Liver (tissue), 9 donors: ENCODE results near the gene CEP164. TPM values are rescaled to one million over a fixed set of nuclear protein-coding genes. Genes with fewer than 3 reads are reported as not detected.

Source experiments
- DNase-seq: peaks from one replicate; pipeline ENCODE4 v3.0.0-alpha.2; 2017; ENCODE audit warnings: low spot score
- H3K27ac ChIP-seq, 2 donors: one replicate each; pipeline ENCODE4 v1.7.0; 2013; ENCODE audit warnings: inconsistent platforms in 2 of 2, low read length in 2 of 2, control low read depth in 1 of 2, low read depth in 1 of 2, mild to moderate bottlenecking in 1 of 2
- H3K27me3 ChIP-seq, 4 donors: one replicate each; pipeline versions ENCODE4 v1.6.1 to v1.7.0; 2013; ENCODE audit warnings: low read length in 3 of 4, inconsistent platforms in 1 of 4, mild to moderate bottlenecking in 1 of 4, moderate library complexity in 1 of 4; ENCODE audit not compliant: control insufficient read depth in 4 of 4, insufficient read depth in 4 of 4
- H3K36me3 ChIP-seq, 4 donors: one replicate each; pipeline versions ENCODE4 v1.6.1 to v1.7.0; 2013; ENCODE audit warnings: low read length in 3 of 4, mild to moderate bottlenecking in 3 of 4, low read depth in 1 of 4, moderate library complexity in 1 of 4; ENCODE audit not compliant: control insufficient read depth in 4 of 4, insufficient read depth in 3 of 4
- H3K4me1 ChIP-seq, 4 donors: one replicate each; pipeline versions ENCODE4 v1.6.1 to v1.7.0; 2013; ENCODE audit warnings: low read length in 3 of 4, mild to moderate bottlenecking in 3 of 4, moderate library complexity in 1 of 4; ENCODE audit not compliant: control insufficient read depth in 4 of 4, insufficient read depth in 4 of 4
- H3K4me3 ChIP-seq, 3 donors: one replicate each; pipeline versions ENCODE4 v1.6.1 to v1.7.0; 2013; ENCODE audit warnings: low read length in 3 of 3, control low read depth in 1 of 3, low read depth in 1 of 3, mild to moderate bottlenecking in 1 of 3
- H3K9ac ChIP-seq, 2 donors: one replicate each; pipeline ENCODE4 v1.7.0; 2013; ENCODE audit warnings: low read length in 2 of 2, mild to moderate bottlenecking in 2 of 2, moderate library complexity in 2 of 2, control low read depth in 1 of 2, low read depth in 1 of 2
- H3K9me3 ChIP-seq, 4 donors: one replicate each; pipeline versions ENCODE4 v1.6.1 to v1.7.0; 2013; ENCODE audit warnings: low read length in 3 of 4; ENCODE audit not compliant: control insufficient read depth in 4 of 4
- ATF3 ChIP-seq: IDR thresholded peaks from 2 replicates; pipeline ENCODE4 v1.6.1; 2016; ENCODE audit warnings: antibody characterized with exemption
- EGR1 ChIP-seq, 2 donors: IDR thresholded peaks; 2 replicates each; pipeline ENCODE4 v1.6.1; 2016 to 2018; ENCODE audit warnings: antibody characterized with exemption in 2 of 2, low read depth in 2 of 2
- FOXA1 ChIP-seq: IDR thresholded peaks from 2 replicates; pipeline ENCODE4 v1.6.1; 2016; ENCODE audit warnings: antibody characterized with exemption
- GABPA ChIP-seq, 2 donors: IDR thresholded peaks in 1 of 2; conservative IDR thresholded peaks in 1 of 2; 2 replicates each; pipeline ENCODE4 v1.6.1; 2016; ENCODE audit warnings: antibody characterized with exemption in 2 of 2, mild to moderate bottlenecking in 1 of 2, moderate library complexity in 1 of 2
- HNF4A ChIP-seq, 2 donors: conservative IDR thresholded peaks; 2 replicates each; pipeline ENCODE4 v1.6.1; 2016; ENCODE audit warnings: antibody characterized with exemption in 2 of 2, mild to moderate bottlenecking in 2 of 2
- HNF4G ChIP-seq: IDR thresholded peaks from 2 replicates; pipeline ENCODE4 v1.6.1; 2016; ENCODE audit warnings: antibody characterized with exemption
- JUND ChIP-seq, 2 donors: IDR thresholded peaks; 2 replicates each; pipeline ENCODE4 v1.6.1; 2016; ENCODE audit warnings: antibody characterized with exemption in 2 of 2
- NR2F2 ChIP-seq: IDR thresholded peaks from 2 replicates; pipeline ENCODE4 v1.6.1; 2016; ENCODE audit warnings: antibody characterized with exemption
- RAD21 ChIP-seq, 2 donors: IDR thresholded peaks; 2 replicates each; pipeline ENCODE4 v1.6.1; 2016; ENCODE audit warnings: antibody characterized with exemption in 2 of 2, mild to moderate bottlenecking in 2 of 2
- RXRA ChIP-seq, 2 donors: IDR thresholded peaks; 2 replicates each; pipeline ENCODE4 v1.6.1; 2017 to 2018; ENCODE audit warnings: antibody characterized with exemption in 2 of 2, mild to moderate bottlenecking in 1 of 2
- SP1 ChIP-seq: IDR thresholded peaks from 2 replicates; pipeline ENCODE4 v1.6.1; 2018; ENCODE audit warnings: antibody characterized with exemption, mild to moderate bottlenecking
- TAF1 ChIP-seq: conservative IDR thresholded peaks from 2 replicates; pipeline ENCODE4 v1.6.1; 2016; ENCODE audit warnings: antibody characterized with exemption, mild to moderate bottlenecking
- ZBTB33 ChIP-seq: IDR thresholded peaks from 2 replicates; pipeline ENCODE4 v1.6.1; 2016; ENCODE audit warnings: antibody characterized with exemption
- WGBS: extraction: QIAGEN DNeasy Blood & Tissue Kit; methylation state at CpG from one replicate; pipeline ENCODE4 v1.1.7; 2013; 5-methylcytosine and 5-hydroxymethylcytosine counted together
- polyA plus RNA-seq, 2 donors: library from polyadenylated mRNA; stranded (reverse) in 1 of 2; unstranded in 1 of 2; fragments of 200-250 nt in 1 of 2; fragments of >200 nt in 1 of 2; fragmentation: Nextera tagmentation in 1 of 2; extraction: Ambion mirVana in 1 of 2; gene quantifications; one replicate each; pipeline versions ENCODE4 v1.2.1 to v1.2.3, GENCODE V29; 2013 to 2015
- total RNA-seq, 2 donors: library from RNA; depleted of rRNA; stranded (reverse); fragments of >200 nt; gene quantifications; one replicate each; pipeline ENCODE4 v1.2.3, GENCODE V29; 2014
- TF ChIP-seq, protein P1 (sequence below): fragments of 150-350 bp; IDR thresholded peaks from 2 replicates; pipeline ENCODE4 v1.5.1; 2017; ENCODE audit warnings: improper control_type of control experiment, low read depth, low read length; ENCODE audit not compliant: missing input control
- TF ChIP-seq, protein P2 (sequence below): IDR thresholded peaks from 2 replicates; pipeline ENCODE4 v1.6.1; 2016; ENCODE audit warnings: antibody characterized with exemption
- donor health status: healthy.
- donor health status: healthy.
- donor health status: healthy.
- donor health status: healthy.
- donor health status: healthy.

The CEP164 gene
- total and polyA plus RNA-seq, 4 donors, result 4.1 to 12.3 (median 5.9) TPM

GRCh38 chr11:117296881-117297280, 30.8 kb upstream of the CEP164 start:
- peaks cover 1 to 27% (median 4%) of the 10 kb centered on the region in 4 donors for H3K36me3 ChIP-seq
- 94% methylated on average over 6 of the region's 6 CpGs for WGBS
- no peak for TF ChIP-seq FOXA1
- TF ChIP-seq, protein P1, sequence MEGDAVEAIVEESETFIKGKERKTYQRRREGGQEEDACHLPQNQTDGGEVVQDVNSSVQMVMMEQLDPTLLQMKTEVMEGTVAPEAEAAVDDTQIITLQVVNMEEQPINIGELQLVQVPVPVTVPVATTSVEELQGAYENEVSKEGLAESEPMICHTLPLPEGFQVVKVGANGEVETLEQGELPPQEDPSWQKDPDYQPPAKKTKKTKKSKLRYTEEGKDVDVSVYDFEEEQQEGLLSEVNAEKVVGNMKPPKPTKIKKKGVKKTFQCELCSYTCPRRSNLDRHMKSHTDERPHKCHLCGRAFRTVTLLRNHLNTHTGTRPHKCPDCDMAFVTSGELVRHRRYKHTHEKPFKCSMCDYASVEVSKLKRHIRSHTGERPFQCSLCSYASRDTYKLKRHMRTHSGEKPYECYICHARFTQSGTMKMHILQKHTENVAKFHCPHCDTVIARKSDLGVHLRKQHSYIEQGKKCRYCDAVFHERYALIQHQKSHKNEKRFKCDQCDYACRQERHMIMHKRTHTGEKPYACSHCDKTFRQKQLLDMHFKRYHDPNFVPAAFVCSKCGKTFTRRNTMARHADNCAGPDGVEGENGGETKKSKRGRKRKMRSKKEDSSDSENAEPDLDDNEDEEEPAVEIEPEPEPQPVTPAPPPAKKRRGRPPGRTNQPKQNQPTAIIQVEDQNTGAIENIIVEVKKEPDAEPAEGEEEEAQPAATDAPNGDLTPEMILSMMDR, result no peak
- TF ChIP-seq JUND (IDR thresholded peaks at IDR 0.05), result no peak
- TF ChIP-seq RXRA (IDR thresholded peaks at IDR 0.05), result no peak
- no peak for TF ChIP-seq SP1
- no peak for TF ChIP-seq EGR1 (IDR thresholded peaks at IDR 0.05; ENCODE audit: low read depth in 2 of 2)
- H3K27ac ChIP-seq, result no peak overlapping the region
- no peaks in the 10 kb centered on the region for H3K9me3 ChIP-seq
- H3K27me3 ChIP-seq, result no peaks in the 10 kb centered on the region
- no peak overlapping the region for H3K4me3 ChIP-seq
- peaks cover 8 to 37% (median 32%) of the 10 kb centered on the region in 4 donors for H3K4me1 ChIP-seq
- no peak overlapping the region for H3K9ac ChIP-seq
- no peak for DNase-seq

DNA sequence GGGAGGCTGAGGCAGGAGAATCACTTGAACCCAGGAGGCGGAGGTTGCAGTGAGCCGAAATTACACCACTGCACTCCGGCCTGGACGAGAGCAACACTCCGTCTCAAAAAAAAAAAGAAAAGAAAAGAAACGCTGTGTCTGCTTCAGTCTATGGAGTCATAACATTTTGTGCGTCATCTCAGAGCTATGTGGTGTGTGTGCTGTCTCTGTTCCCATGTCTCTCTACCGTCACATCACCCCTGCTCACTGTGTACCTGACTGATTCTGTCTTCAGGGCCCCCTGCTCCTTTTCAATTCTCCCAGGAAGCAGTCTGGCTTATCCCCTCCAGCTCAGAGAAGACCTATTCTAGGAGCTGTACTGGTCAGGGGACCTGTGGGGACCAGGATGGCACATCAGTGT, 29.5 kb upstream of the CEP164 start:
- no peak overlapping the region for H3K4me3 ChIP-seq
- no peak for DNase-seq
- 99% methylated on average over 8 of the region's 8 CpGs for WGBS

More for the DNA sequence above, 29.5 kb upstream of the CEP164 start:
- Histone ChIP-seq H3K27ac (no peak overlapping the region), H3K9me3 (no peaks in the 10 kb centered on the region), H3K27me3 (no peaks in the 10 kb centered on the region), H3K36me3 (peaks cover 0 to 21% (median 4%) of the 10 kb centered on the region in 4 donors), H3K9ac (no peak overlapping the region), H3K4me1 (peaks cover 9 to 46% (median 36%) of the 10 kb centered on the region in 4 donors)
- TF ChIP-seq, protein P1, result no peak
- TF ChIP-seq ATF3 (no peak), RAD21 (IDR thresholded peaks at IDR 0.05) (no peak), NR2F2 (no peak), HNF4A (conservative IDR thresholded peaks at IDR 0.05) (no peak), RXRA (IDR thresholded peaks at IDR 0.05) (no peak), EGR1 (IDR thresholded peaks at IDR 0.05; ENCODE audit: low read depth in 2 of 2) (no peak), TAF1 (no peak), GABPA (IDR thresholded peaks at IDR 0.05 in 1 of 2, conservative IDR thresholded peaks at IDR 0.05 in 1 of 2) (no peak), JUND (IDR thresholded peaks at IDR 0.05) (no peak), FOXA1 (no peak), ZBTB33 (no peak), HNF4G (no peak)
- TF ChIP-seq, protein P2, sequence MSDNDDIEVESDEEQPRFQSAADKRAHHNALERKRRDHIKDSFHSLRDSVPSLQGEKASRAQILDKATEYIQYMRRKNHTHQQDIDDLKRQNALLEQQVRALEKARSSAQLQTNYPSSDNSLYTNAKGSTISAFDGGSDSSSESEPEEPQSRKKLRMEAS, result no peak
